Glutamatergic neuron (in vitro differentiated cells): ENCODE results near the gene POR. TPM values are rescaled to one million over a fixed set of nuclear protein-coding genes. Genes with fewer than 3 reads are reported as not detected.

Experiments used
- DNase-seq: peaks from one replicate; pipeline ENCODE4 v3.0.0; 2022
- H3K27ac Mint-ChIP-seq: one replicate; pipeline ENCODE4 v1.8.0; 2020; ENCODE audit warnings: mild to moderate bottlenecking, mixed read lengths, inconsistent platforms; ENCODE audit not compliant: unreplicated experiment
- H3K27me3 Mint-ChIP-seq: one replicate; pipeline ENCODE4 v1.8.0; 2020; ENCODE audit warnings: mild to moderate bottlenecking, moderate library complexity, mixed read lengths, inconsistent platforms; ENCODE audit not compliant: unreplicated experiment
- H3K36me3 Mint-ChIP-seq: one replicate; pipeline ENCODE4 v1.8.0; 2020; ENCODE audit warnings: mild to moderate bottlenecking, mixed read lengths, inconsistent platforms; ENCODE audit not compliant: unreplicated experiment
- H3K4me1 Mint-ChIP-seq: one replicate; pipeline ENCODE4 v1.8.0; 2020; ENCODE audit warnings: mild to moderate bottlenecking, low read depth, mixed read lengths, inconsistent platforms; ENCODE audit not compliant: unreplicated experiment
- H3K4me3 Mint-ChIP-seq: one replicate; pipeline ENCODE4 v1.8.0; 2020; ENCODE audit warnings: mild to moderate bottlenecking, mixed read lengths, inconsistent platforms; ENCODE audit not compliant: unreplicated experiment
- H3K9me3 Mint-ChIP-seq: one replicate; pipeline ENCODE4 v1.8.0; 2020; ENCODE audit warnings: mild to moderate bottlenecking, moderate library complexity, mixed read lengths, inconsistent platforms; ENCODE audit not compliant: unreplicated experiment
- CTCF ChIP-seq: fragments of 200-600 bp; sonication (generic); IDR thresholded peaks from one replicate; pipeline ENCODE4 v1.5.0; 2021; ENCODE audit not compliant: partially characterized antibody, unreplicated experiment
- total RNA-seq: library from RNA; stranded (reverse); fragmentation: NEBNext Ultra II Directional; extraction: Animal tissue kit (Norgen Biotek cat#: 25700); gene quantifications from one replicate; pipeline ENCODE4 v1.2.1, GENCODE V29; 2021; ENCODE audit not compliant: unreplicated experiment

The POR gene
- total RNA-seq, 1 donor from 2014 or later = 119 TPM

GRCh38 chr7:75982306-75983064 lies 67.5 kb downstream of the POR start:
- Mint-ChIP-seq H3K27me3 (peaks cover 1% of the 10 kb centered on the region), H3K36me3 (no peaks in the 10 kb centered on the region), H3K27ac (no peak overlapping the region), H3K4me3 (no peak overlapping the region), H3K9me3 (peaks cover 3% of the 10 kb centered on the region), H3K4me1 (peaks cover 3% of the 10 kb centered on the region)
- no peak for TF ChIP-seq CTCF
- no peak for DNase-seq

- Mint-ChIP-seq H3K36me3 (no peaks in the 10 kb centered on the region), H3K27ac (no peak overlapping the region), H3K27me3 (peaks cover 1% of the 10 kb centered on the region), H3K4me3 (no peak overlapping the region), H3K9me3 (peaks cover 3% of the 10 kb centered on the region), H3K4me1 (peaks cover 1% of the 10 kb centered on the region)
- no peak for TF ChIP-seq CTCF
- DNase-seq = no peak
Observed at GRCh38 chr7:75983471-75984129, 68.6 kb downstream of the POR start.

GRCh38 chr7:75984130-75985008 lies 69.4 kb downstream of the POR start:
- TF ChIP-seq CTCF = no peak
- Mint-ChIP-seq H3K9me3 (peaks cover 3% of the 10 kb centered on the region), H3K36me3 (no peaks in the 10 kb centered on the region), H3K27ac (no peak overlapping the region), H3K4me1 (no peaks in the 10 kb centered on the region), H3K27me3 (peaks cover 2% of the 10 kb centered on the region), H3K4me3 (no peak overlapping the region)
- DNase-seq = no peak

GRCh38 chr7:75985009-75985517 lies 70.1 kb downstream of the POR start:
- DNase-seq = no peak
- no peak overlapping the region for H3K27ac Mint-ChIP-seq
- peaks cover 8% of the 10 kb centered on the region for H3K27me3 Mint-ChIP-seq
- TF ChIP-seq CTCF = no peak
- H3K4me3 Mint-ChIP-seq = no peak overlapping the region
- H3K9me3 Mint-ChIP-seq = peaks cover 4% of the 10 kb centered on the region
- H3K36me3 Mint-ChIP-seq = peaks cover 5% of the 10 kb centered on the region
- peaks cover 2% of the 10 kb centered on the region for H3K4me1 Mint-ChIP-seq
